Ecto neural progenitor cell (in vitro differentiated cells): Measurements from ENCODE around the gene ITIH4.

Experiments used
- DNase-seq: peaks from one replicate; pipeline ENCODE4 v3.0.0-alpha.2; 2018; ENCODE audit warnings: low spot score

ITIH4 gene

GRCh38 chr3:52848617-52849016 is 18.1 kb upstream of the ITIH4 start:
- no peak for DNase-seq

GRCh38 chr3:52847726-52848125 is 17.3 kb upstream of the ITIH4 start:
- no peak for DNase-seq

- no peak for DNase-seq
These were observed 16.8 kb upstream of the ITIH4 start for GRCh38 chr3:52847241-52847640.

GRCh38 chr3:52846432-52846965 is 16.0 kb upstream of the ITIH4 start:
- DNase-seq = no peak

GRCh38 chr3:52845691-52846431 is 15.4 kb upstream of the ITIH4 start:
- no peak for DNase-seq

GRCh38 chr3:52845157-52845556 is 14.7 kb upstream of the ITIH4 start:
- DNase-seq = no peak

GRCh38 chr3:52844290-52844975 is 14.0 kb upstream of the ITIH4 start:
- no peak for DNase-seq

GRCh38 chr3:52843881-52844280 is 13.4 kb upstream of the ITIH4 start:
- DNase-seq = no peak

GRCh38 chr3:52843108-52843865 is 12.8 kb upstream of the ITIH4 start:
- DNase-seq = no peak

GRCh38 chr3:52842424-52842823 is 12.0 kb upstream of the ITIH4 start:
- DNase-seq = no peak

- no peak for DNase-seq
These were observed 11.5 kb upstream of the ITIH4 start for GRCh38 chr3:52841981-52842340.

GRCh38 chr3:52841211-52841980 is 10.9 kb upstream of the ITIH4 start:
- no peak for DNase-seq

- DNase-seq = no peak
These were observed 9.5 kb upstream of the ITIH4 start for GRCh38 chr3:52839892-52840545.

GRCh38 chr3:52839268-52839575 is 8.8 kb upstream of the ITIH4 start:
- DNase-seq = no peak

GRCh38 chr3:52838561-52839267 is 8.2 kb upstream of the ITIH4 start:
- no peak for DNase-seq

- DNase-seq = no peak
These were observed 6.5 kb upstream of the ITIH4 start for GRCh38 chr3:52836986-52837385.

GRCh38 chr3:52836471-52836845 is 6.0 kb upstream of the ITIH4 start:
- DNase-seq = no peak

- no peak for DNase-seq
These were observed 5.4 kb upstream of the ITIH4 start for GRCh38 chr3:52835766-52836470.

GRCh38 chr3:52834871-52835501 is 4.5 kb upstream of the ITIH4 start, which contains the start of gene MUSTN1:
Gene MUSTN1 (minus strand): TSS chr3:52835019. CDS start chr3:52834948, 71 bp downstream.
- peak; percentile 86 for DNase-seq

GRCh38 chr3:52833202-52833601 is 2.7 kb upstream of the ITIH4 start:
- no peak for DNase-seq
